Vagina (tissue), 2 donors: ENCODE measurements around the gene ZNF683.

Experiments used
- CTCF ChIP-seq, 3 experiments: fragments of 450-650 bp in 2 of 3; fragments of 200-600 bp in 1 of 3; sonication (generic) in 1 of 3; IDR thresholded peaks; one replicate each; pipeline ENCODE4 v1.5.1; 2017 to 2019; ENCODE audit warnings: antibody characterized with exemption in 3 of 3, mild to moderate bottlenecking in 2 of 3, moderate library complexity in 2 of 3
- POLR2A ChIP-seq, 2 donors: fragments of 450-650 bp; IDR thresholded peaks; one replicate each; pipeline ENCODE4 v1.6.1; 2017; ENCODE audit warnings: antibody characterized with exemption in 2 of 2, mild to moderate bottlenecking in 2 of 2, moderate library complexity in 2 of 2
- POLR2AphosphoS5 ChIP-seq, 2 donors: sonication (generic); formaldehyde crosslinking; IDR thresholded peaks; one replicate each; pipeline ENCODE4 v1.9.0; 2017; ENCODE audit warnings: antibody characterized with exemption in 2 of 2, mild to moderate bottlenecking in 2 of 2, low read depth in 1 of 2; ENCODE audit not compliant: insufficient read depth in 1 of 2

DNA sequence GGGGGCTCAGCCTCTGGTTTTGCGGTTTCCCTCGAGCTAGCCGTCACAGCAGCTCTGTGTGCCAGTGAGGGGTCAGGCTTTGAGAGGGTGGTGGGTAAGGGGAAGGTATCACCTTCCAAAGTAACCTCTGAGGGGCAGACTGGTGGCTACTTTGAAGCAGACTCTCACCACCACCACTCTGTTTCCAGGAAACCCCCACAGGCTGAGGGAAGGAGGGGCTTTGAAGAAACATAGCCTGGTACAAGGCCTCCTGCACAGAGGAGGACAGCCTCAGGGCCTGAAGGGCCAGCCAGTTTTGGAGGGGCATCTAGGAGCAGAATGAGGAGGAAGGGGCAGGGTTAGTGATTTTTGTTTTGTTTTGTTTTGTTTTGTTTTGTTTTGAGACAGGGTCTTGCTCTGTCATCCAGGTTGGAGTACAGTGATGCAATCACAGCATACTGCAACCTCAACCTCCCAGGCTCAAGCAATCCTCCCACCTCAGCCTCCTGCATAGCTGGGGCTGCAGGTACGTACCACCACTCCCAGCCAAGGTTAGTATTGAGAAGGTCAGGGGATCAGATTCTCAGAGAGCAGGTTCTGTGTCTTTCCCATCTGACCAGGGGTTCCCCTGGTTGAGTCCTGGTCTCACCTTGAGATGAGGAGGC lies 17.2 kb upstream of the ZNF683 start:
- TF ChIP-seq POLR2AphosphoS5 (IDR thresholded peaks at IDR 0.05; ENCODE audit: insufficient read depth in 1 of 2, low read depth in 1 of 2) (no peak), CTCF (IDR thresholded peaks at IDR 0.05) (no peak), POLR2A (IDR thresholded peaks at IDR 0.05) (no peak)
